ENCODE measurements around the gene CPNE7. TPM values are rescaled to one million over a fixed set of nuclear protein-coding genes. Genes with fewer than 3 reads are reported as not detected.

The CPNE7 gene
- total and polyA plus RNA-seq, 2 experiments from 2014 or later = 8.7 to 24.8 TPM

GRCh38 chr16:89536886-89537548 lies 38.5 kb upstream of the CPNE7 start:
- Histone ChIP-seq H3K4me1 (ENCODE audit: insufficient read depth) (no peaks in the 10 kb centered on the region), H3K4me3 (no peak overlapping the region), H3K9me3 (ENCODE audit: low read depth) (no peaks in the 10 kb centered on the region), H3K27ac (no peak overlapping the region), H3K79me2 (no peaks in the 10 kb centered on the region), H3K36me3 (replicated peaks; ENCODE audit: insufficient read depth, low read depth) (no peaks in the 10 kb centered on the region), H3K27me3 (no peaks in the 10 kb centered on the region), H4K20me1 (ENCODE audit: insufficient read depth, poor library complexity, severe bottlenecking) (no peaks in the 10 kb centered on the region), H3K9me2 (replicated peaks; ENCODE audit: insufficient read depth) (no peaks in the 10 kb centered on the region), H3K4me2 (no peak overlapping the region), H2AFZ (no peak overlapping the region)
- WGBS (ENCODE audit: low lambda C conversion rate, missing lambda C conversion rate) = 94% methylated on average over 34 of the region's 36 CpGs
- DNase-seq (ENCODE audit: low spot score) = no peak
- TF ChIP-seq EZH2 (IDR thresholded peaks at IDR 0.05; ENCODE audit: borderline replicate concordance) (no peak), EZH2phosphoT487 (IDR thresholded peaks at IDR 0.05; ENCODE audit: low read depth, severe bottlenecking, unreplicated experiment) (no peak)
- TF ChIP-seq, protein P1, sequence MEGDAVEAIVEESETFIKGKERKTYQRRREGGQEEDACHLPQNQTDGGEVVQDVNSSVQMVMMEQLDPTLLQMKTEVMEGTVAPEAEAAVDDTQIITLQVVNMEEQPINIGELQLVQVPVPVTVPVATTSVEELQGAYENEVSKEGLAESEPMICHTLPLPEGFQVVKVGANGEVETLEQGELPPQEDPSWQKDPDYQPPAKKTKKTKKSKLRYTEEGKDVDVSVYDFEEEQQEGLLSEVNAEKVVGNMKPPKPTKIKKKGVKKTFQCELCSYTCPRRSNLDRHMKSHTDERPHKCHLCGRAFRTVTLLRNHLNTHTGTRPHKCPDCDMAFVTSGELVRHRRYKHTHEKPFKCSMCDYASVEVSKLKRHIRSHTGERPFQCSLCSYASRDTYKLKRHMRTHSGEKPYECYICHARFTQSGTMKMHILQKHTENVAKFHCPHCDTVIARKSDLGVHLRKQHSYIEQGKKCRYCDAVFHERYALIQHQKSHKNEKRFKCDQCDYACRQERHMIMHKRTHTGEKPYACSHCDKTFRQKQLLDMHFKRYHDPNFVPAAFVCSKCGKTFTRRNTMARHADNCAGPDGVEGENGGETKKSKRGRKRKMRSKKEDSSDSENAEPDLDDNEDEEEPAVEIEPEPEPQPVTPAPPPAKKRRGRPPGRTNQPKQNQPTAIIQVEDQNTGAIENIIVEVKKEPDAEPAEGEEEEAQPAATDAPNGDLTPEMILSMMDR (IDR thresholded peaks at IDR 0.05; ENCODE audit: poor library complexity) = no peak

DNA sequence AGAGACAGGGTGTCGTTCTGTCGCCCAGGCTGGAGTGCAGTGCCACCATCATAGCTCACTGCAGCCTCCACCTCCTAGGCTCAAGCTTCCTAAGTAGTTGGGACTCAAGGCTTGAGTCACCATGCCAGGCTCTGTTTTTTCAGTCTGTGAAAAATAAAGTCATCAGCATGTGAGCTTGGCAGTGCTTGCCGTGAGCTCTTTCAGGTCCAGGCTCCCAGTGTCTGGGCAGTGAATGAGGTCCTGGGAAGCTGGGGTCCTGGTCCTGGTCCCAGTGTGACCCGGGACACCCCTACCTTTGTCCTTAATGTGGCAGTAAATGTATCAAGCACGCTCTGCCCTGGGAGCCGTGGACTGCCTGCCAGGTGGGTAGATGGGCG lies 38.0 kb upstream of the CPNE7 start:
- Histone ChIP-seq H3K4me2 (no peak overlapping the region), H3K36me3 (replicated peaks; ENCODE audit: insufficient read depth, low read depth) (no peaks in the 10 kb centered on the region), H4K20me1 (ENCODE audit: insufficient read depth, poor library complexity, severe bottlenecking) (no peaks in the 10 kb centered on the region)

DNA sequence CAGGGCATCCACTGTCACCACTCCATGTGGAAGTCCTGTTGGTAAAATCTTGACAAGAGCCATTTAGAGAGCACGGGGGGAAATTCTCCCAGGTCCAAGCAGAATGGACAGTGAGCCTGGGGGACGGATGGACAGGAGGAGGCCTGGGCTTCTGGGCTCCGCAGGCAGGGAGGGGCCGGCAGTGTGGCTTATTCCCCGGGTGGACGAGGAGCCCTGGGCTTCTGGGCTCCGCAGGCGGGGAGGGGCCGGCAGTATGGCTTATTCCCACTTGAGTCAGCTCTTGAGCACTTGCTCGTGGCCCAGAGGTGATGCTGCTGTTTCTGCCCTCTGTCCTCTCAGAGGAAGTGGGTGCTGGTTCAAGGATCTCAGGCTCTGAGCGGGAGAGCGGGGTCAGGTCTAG lies 37.3 kb upstream of the CPNE7 start:
- over 99% methylated on average over 12 of the region's 12 CpGs for WGBS (ENCODE audit: low lambda C conversion rate, missing lambda C conversion rate)
- DNase-seq (ENCODE audit: low spot score) = no peak
- no peaks in the 10 kb centered on the region for H3K36me3 ChIP-seq (replicated peaks; ENCODE audit: insufficient read depth, low read depth)
- no peaks in the 10 kb centered on the region for H3K79me2 ChIP-seq
- H3K27me3 ChIP-seq = no peaks in the 10 kb centered on the region
- no peak for TF ChIP-seq EZH2 (IDR thresholded peaks at IDR 0.05; ENCODE audit: borderline replicate concordance)
- TF ChIP-seq EZH2phosphoT487 (IDR thresholded peaks at IDR 0.05; ENCODE audit: low read depth, severe bottlenecking, unreplicated experiment) = no peak
- TF ChIP-seq, protein P1 (IDR thresholded peaks at IDR 0.05; ENCODE audit: poor library complexity) = no peak
- H2AFZ ChIP-seq = no peak overlapping the region
- no peak overlapping the region for H3K4me3 ChIP-seq
- H3K9me3 ChIP-seq (ENCODE audit: low read depth) = no peaks in the 10 kb centered on the region
- H3K27ac ChIP-seq = no peak overlapping the region
- H3K4me2 ChIP-seq = no peak overlapping the region
- no peaks in the 10 kb centered on the region for H3K9me2 ChIP-seq (replicated peaks; ENCODE audit: insufficient read depth)
- H4K20me1 ChIP-seq (ENCODE audit: insufficient read depth, poor library complexity, severe bottlenecking) = no peaks in the 10 kb centered on the region
- no peaks in the 10 kb centered on the region for H3K4me1 ChIP-seq (ENCODE audit: insufficient read depth)

More for the DNA sequence above, 38.0 kb upstream of the CPNE7 start:
- H3K4me3 ChIP-seq = no peak overlapping the region
- DNase-seq (ENCODE audit: low spot score) = no peak
- H2AFZ ChIP-seq = no peak overlapping the region
- no peaks in the 10 kb centered on the region for H3K79me2 ChIP-seq
- TF ChIP-seq EZH2 (IDR thresholded peaks at IDR 0.05; ENCODE audit: borderline replicate concordance) (no peak), EZH2phosphoT487 (IDR thresholded peaks at IDR 0.05; ENCODE audit: low read depth, severe bottlenecking, unreplicated experiment) (no peak)
- TF ChIP-seq, protein P1 (IDR thresholded peaks at IDR 0.05; ENCODE audit: poor library complexity) = no peak
- 94% methylated on average over 7 of the region's 7 CpGs for WGBS (ENCODE audit: low lambda C conversion rate, missing lambda C conversion rate)
- no peaks in the 10 kb centered on the region for H3K4me1 ChIP-seq (ENCODE audit: insufficient read depth)
- no peaks in the 10 kb centered on the region for H3K27me3 ChIP-seq
- no peak overlapping the region for H3K27ac ChIP-seq
- H3K9me2 ChIP-seq (replicated peaks; ENCODE audit: insufficient read depth) = no peaks in the 10 kb centered on the region
- H3K9me3 ChIP-seq (ENCODE audit: low read depth) = no peaks in the 10 kb centered on the region
